CD4-positive, alpha-beta T cell treated with Interleukin-6 at 100 ng/mL for 8 hours (primary cell): Measurements from ENCODE around the gene USF2.
"Not testable (repeated sequence)": the region's sequence is repeated elsewhere in the genome, so short reads cannot be mapped to it uniquely, and the experiment has no call there.

Experiments used
- DNase-seq: peaks from one replicate; pipeline ENCODE4 v3.0.0-alpha.2; 2020; ENCODE audit warnings: mixed read lengths, low spot score

Gene USF2

GRCh38 chr19:35285465-35285864 lies 16.7 kb downstream of the USF2 start:
- not testable (repeated sequence) for DNase-seq

- not testable (repeated sequence) for DNase-seq
These were observed 17.3 kb downstream of the USF2 start for GRCh38 chr19:35286101-35286500.

GRCh38 chr19:35287713-35288112 lies 19.0 kb downstream of the USF2 start:
- no peak for DNase-seq

- no peak for DNase-seq
These were observed 19.6 kb downstream of the USF2 start for GRCh38 chr19:35288331-35288730.

GRCh38 chr19:35288906-35289305 lies 20.1 kb downstream of the USF2 start:
- DNase-seq, result no peak

DNA sequence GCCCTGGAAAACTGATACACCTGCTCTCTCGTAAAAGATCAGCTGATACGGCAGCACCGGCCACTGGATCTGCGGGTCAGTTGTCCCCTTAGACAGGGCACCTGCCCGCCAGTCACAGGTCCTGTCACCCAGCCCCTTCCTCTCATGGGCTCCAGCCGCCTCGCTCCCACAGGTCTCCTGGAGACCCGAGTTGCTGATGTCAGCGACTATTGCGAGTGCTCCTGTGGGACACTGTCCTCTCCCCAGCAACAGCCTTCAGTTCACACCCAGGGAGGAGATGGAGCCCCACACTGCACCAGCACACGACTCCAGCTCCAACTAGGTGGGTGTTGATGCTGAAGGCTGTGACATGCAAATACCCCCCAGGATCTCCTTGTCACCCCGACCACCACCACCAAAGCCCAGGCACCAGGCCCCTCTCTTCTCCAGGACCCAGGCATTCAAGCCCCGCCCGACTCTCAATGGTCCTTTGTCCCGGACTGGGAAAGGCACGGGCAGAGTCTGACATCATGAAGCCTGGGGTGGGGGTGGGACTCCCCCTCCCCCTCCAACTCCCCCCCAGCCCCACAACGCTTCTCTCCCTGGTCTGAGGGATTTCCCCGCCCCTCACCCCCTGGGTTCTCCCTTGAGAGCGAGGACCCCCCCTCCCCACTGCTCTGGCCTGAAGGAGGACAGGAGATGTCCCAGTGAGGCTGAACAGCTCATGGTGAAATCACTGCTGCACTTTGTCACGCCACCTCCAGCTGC lies 21.8 kb downstream of the USF2 start:
- no peak for DNase-seq

GRCh38 chr19:35291259-35291658 lies 22.5 kb downstream of the USF2 start:
- no peak for DNase-seq

- no peak for DNase-seq
These were observed 23.2 kb downstream of the USF2 start, which contains the start of gene MAG for GRCh38 chr19:35291916-35292315. Gene MAG (plus strand): TSS chr19:35292161. CDS start chr19:35295409, 3,248 bp downstream.

- no peak for DNase-seq
These were observed 23.9 kb downstream of the USF2 start for GRCh38 chr19:35292421-35293362.

DNA sequence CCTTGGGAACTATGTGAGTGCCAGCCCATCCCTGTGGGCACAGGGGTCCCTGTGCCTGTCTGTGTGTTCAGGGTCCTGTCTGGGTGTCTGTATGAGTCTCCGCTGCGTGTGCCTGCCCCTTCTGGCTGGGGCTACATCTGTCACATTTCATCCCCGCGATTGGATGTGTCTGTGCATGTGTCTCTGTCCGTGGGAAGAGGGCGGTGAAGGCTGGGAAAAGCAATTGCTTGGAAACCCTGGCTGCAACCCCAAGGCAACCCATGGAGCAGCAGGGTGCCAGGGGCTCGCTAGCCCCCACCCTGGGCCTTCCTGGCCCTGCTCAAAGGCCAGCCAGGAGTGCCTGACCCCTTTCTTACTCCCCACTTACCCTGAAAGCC lies 24.6 kb downstream of the USF2 start:
- no peak for DNase-seq

DNA sequence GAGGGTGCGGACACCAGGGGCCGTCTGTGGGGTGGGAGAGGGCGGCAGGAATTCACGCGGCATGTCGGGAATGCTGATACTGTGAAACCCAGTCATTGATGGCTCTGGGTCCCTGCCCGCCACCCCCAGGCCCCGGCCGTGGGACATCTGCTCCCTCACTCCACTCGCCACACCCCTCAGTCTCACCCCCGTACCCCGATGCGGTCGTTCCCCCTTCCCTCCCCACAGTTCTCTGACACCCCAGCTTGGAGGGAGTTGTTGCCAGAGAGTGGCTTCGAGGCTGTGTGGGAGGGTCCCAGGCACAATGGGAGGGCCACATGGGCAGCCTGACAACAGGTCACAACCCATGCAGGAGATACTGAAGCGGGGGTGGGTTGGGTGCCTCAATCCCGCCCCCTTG lies 25.0 kb downstream of the USF2 start:
- no peak for DNase-seq

DNA sequence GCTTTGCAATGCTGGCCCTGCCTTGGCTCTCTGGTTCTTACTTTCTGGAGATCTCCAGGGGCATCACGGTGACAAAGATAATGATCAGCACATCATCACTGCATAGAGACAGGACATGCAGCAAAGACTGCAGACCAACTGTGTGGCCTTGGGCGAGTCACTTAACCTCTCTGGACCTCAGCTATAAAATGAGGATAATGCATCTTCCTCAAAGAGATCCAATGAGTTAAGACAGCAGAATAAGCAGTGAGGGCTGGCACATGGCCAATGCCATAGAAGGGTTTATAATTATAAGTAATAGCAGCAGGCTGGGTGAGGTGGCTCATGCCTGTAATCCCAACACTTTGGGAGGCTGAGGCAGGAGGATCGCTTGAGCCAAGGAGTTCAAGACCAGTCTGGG lies 25.6 kb downstream of the USF2 start:
- no peak for DNase-seq

GRCh38 chr19:35294859-35295791 lies 26.4 kb downstream of the USF2 start:
- DNase-seq, result no peak

- peak; percentile 36 for DNase-seq
These were observed 27.2 kb downstream of the USF2 start for GRCh38 chr19:35295792-35296462.

DNA sequence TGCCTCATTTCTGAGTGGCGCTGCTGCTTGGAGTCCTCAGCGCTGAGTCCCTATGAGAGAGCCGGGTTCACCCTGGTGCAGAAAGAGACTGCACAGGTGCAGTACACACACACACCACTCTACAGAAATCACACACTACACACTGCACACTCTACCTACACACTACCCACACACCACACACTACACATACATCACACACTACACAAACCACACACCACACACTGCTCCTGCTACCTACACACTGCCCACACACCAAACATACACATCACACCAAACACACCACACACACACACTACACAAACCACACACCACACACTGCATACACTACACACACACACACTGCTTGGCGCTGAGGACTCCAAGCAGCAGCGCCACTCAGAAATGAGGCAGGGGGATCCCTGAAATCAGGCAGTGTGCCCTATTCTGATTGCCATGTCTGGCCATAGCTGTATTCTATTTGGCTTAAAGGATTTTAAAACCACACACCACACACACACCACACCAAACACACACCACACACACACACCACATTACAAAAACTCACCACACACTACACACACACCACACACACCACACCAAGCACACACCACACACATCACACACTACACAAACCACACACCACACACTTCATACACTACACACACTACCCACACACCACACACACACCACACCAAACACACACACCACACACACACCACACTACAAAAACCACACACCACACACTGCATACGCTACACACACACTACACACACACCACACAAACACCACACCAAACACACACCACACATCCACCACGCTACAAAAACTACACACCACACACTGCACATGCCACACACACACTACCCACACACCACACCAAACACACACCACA lies 28.1 kb downstream of the USF2 start:
- no peak for DNase-seq

GRCh38 chr19:35297515-35297848 lies 28.7 kb downstream of the USF2 start:
- DNase-seq, result no peak

GRCh38 chr19:35297922-35298321 lies 29.2 kb downstream of the USF2 start:
- DNase-seq, result no peak

- no peak for DNase-seq
These were observed 29.8 kb downstream of the USF2 start for GRCh38 chr19:35298561-35298972.

DNA sequence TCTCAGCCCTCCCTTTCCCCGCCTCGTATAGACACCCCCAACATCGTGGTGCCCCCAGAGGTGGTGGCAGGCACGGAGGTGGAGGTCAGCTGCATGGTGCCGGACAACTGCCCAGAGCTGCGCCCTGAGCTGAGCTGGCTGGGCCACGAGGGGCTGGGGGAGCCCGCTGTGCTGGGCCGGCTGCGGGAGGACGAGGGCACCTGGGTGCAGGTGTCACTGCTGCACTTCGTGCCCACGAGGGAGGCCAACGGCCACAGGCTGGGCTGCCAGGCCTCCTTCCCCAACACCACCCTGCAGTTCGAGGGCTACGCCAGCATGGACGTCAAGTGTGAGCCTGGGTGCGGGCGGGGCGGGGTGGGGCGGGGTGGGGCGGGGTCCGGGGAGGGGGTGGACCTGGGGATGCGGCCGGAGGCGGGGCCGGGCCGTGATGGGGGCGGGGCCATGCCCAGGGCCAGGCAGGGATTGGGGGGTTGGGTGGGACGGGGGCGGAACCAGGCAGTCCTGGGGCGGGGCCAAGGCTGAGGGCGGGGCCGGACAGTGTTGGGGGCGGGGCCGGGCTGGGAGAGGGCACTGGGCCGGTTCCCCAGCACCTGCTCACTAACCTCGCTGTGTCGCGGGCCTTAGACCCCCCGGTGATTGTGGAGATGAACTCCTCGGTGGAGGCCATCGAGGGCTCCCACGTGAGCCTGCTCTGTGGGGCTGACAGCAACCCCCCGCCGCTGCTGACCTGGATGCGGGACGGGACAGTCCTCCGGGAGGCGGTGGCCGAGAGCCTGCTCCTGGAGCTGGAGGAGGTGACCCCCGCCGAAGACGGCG lies 31.0 kb downstream of the USF2 start:
- DNase-seq, result no peak

- no peak for DNase-seq
These were observed 31.5 kb downstream of the USF2 start for GRCh38 chr19:35300339-35300649.
